Skeletal muscle tissue (tissue), 4 donors: ENCODE data around the gene FOXI1. TPM values are rescaled to one million over a fixed set of nuclear protein-coding genes. Genes with fewer than 3 reads are reported as not detected.

ENCODE experiments used
- H3K27ac ChIP-seq: one replicate; pipeline ENCODE4 v1.7.0; 2013; ENCODE audit warnings: mild to moderate bottlenecking, low read depth, low read length, inconsistent platforms
- H3K27me3 ChIP-seq, 3 donors: one replicate each; pipeline ENCODE4 v1.7.0; 2013; ENCODE audit warnings: low read length in 3 of 3; ENCODE audit not compliant: control insufficient read depth in 3 of 3, insufficient read depth in 3 of 3
- H3K36me3 ChIP-seq, 3 donors: one replicate each; pipeline ENCODE4 v1.7.0; 2013; ENCODE audit warnings: low read length in 3 of 3; ENCODE audit not compliant: control insufficient read depth in 3 of 3, insufficient read depth in 3 of 3
- H3K4me1 ChIP-seq, 3 donors: one replicate each; pipeline ENCODE4 v1.7.0; 2013; ENCODE audit warnings: low read length in 3 of 3, mild to moderate bottlenecking in 3 of 3; ENCODE audit not compliant: control insufficient read depth in 3 of 3, insufficient read depth in 3 of 3
- H3K4me3 ChIP-seq, 3 donors: one replicate each; pipeline ENCODE4 v1.7.0; 2013; ENCODE audit warnings: low read length in 3 of 3
- H3K9ac ChIP-seq, 3 donors: one replicate each; pipeline ENCODE4 v1.7.0; 2013; ENCODE audit warnings: low read length in 3 of 3, mild to moderate bottlenecking in 3 of 3, moderate library complexity in 2 of 3, low read depth in 1 of 3
- H3K9me3 ChIP-seq, 3 donors: one replicate each; pipeline ENCODE4 v1.7.0; 2013; ENCODE audit warnings: low read length in 3 of 3; ENCODE audit not compliant: control insufficient read depth in 3 of 3
- total RNA-seq: library from RNA; depleted of rRNA; stranded (reverse); fragments of >200 nt; gene quantifications from one replicate; pipeline ENCODE4 v1.2.3, GENCODE V29; 2014
- donor health status: Osteomylitis.

The FOXI1 gene
- total RNA-seq, 1 donor from 2014 or later, result not detected

- no peaks in the 10 kb centered on the region for H3K36me3 ChIP-seq
- no peak overlapping the region for H3K4me3 ChIP-seq
These were observed 30.0 kb upstream of the FOXI1 start for GRCh38 chr5:170075696-170076095.

GRCh38 chr5:170076211-170076610 lies 29.5 kb upstream of the FOXI1 start:
- Histone ChIP-seq H3K36me3 (no peaks in the 10 kb centered on the region), H3K27me3 (peaks cover 0 to 15% (median 3%) of the 10 kb centered on the region in 3 donors), H3K4me1 (no peaks in the 10 kb centered on the region), H3K9me3 (no peaks in the 10 kb centered on the region), H3K9ac (no peak overlapping the region), H3K27ac (no peak overlapping the region), H3K4me3 (no peak overlapping the region)

More at GRCh38 chr5:170075696-170076095, 30.0 kb upstream of the FOXI1 start:
- H3K27me3 ChIP-seq, result peaks cover 0 to 17% (median 3%) of the 10 kb centered on the region in 3 donors
- no peak overlapping the region for H3K9ac ChIP-seq
- H3K4me1 ChIP-seq, result no peaks in the 10 kb centered on the region
- H3K9me3 ChIP-seq, result no peaks in the 10 kb centered on the region
- H3K27ac ChIP-seq, result no peak overlapping the region

- Histone ChIP-seq H3K9ac (no peak overlapping the region), H3K27me3 (peaks cover 0 to 15% (median 3%) of the 10 kb centered on the region in 3 donors), H3K4me3 (no peak overlapping the region), H3K27ac (no peak overlapping the region), H3K4me1 (no peaks in the 10 kb centered on the region), H3K36me3 (no peaks in the 10 kb centered on the region), H3K9me3 (no peaks in the 10 kb centered on the region)
These were observed 29.0 kb upstream of the FOXI1 start for GRCh38 chr5:170076739-170077138.

GRCh38 chr5:170077526-170077925 lies 28.2 kb upstream of the FOXI1 start:
- Histone ChIP-seq H3K4me1 (no peaks in the 10 kb centered on the region), H3K27ac (no peak overlapping the region), H3K36me3 (no peaks in the 10 kb centered on the region), H3K9ac (no peak overlapping the region), H3K9me3 (no peaks in the 10 kb centered on the region), H3K27me3 (peaks cover 0 to 15% (median 3%) of the 10 kb centered on the region in 3 donors), H3K4me3 (no peak overlapping the region)

GRCh38 chr5:170078458-170078857 lies 27.2 kb upstream of the FOXI1 start:
- H3K27me3 ChIP-seq, result peaks cover 0 to 15% (median 3%) of the 10 kb centered on the region in 3 donors
- no peak overlapping the region for H3K4me3 ChIP-seq
- H3K27ac ChIP-seq, result no peak overlapping the region
- H3K36me3 ChIP-seq, result no peaks in the 10 kb centered on the region
- H3K9me3 ChIP-seq, result no peaks in the 10 kb centered on the region
- H3K9ac ChIP-seq, result no peak overlapping the region
- no peaks in the 10 kb centered on the region for H3K4me1 ChIP-seq

GRCh38 chr5:170078931-170079330 lies 26.8 kb upstream of the FOXI1 start:
- Histone ChIP-seq H3K4me3 (no peak overlapping the region), H3K9me3 (no peaks in the 10 kb centered on the region), H3K27me3 (peaks cover 0 to 15% (median 3%) of the 10 kb centered on the region in 3 donors), H3K9ac (no peak overlapping the region), H3K27ac (no peak overlapping the region), H3K4me1 (no peaks in the 10 kb centered on the region), H3K36me3 (no peaks in the 10 kb centered on the region)

- Histone ChIP-seq H3K27me3 (peaks cover 0 to 15% (median 3%) of the 10 kb centered on the region in 3 donors), H3K4me3 (no peak overlapping the region), H3K36me3 (no peaks in the 10 kb centered on the region), H3K9me3 (no peaks in the 10 kb centered on the region), H3K27ac (no peak overlapping the region), H3K4me1 (no peaks in the 10 kb centered on the region), H3K9ac (no peak overlapping the region)
These were observed 25.5 kb upstream of the FOXI1 start for GRCh38 chr5:170080217-170080616.

- Histone ChIP-seq H3K4me3 (no peak overlapping the region), H3K4me1 (no peaks in the 10 kb centered on the region), H3K27me3 (peaks cover 0 to 10% (median 3%) of the 10 kb centered on the region in 3 donors), H3K9ac (no peak overlapping the region), H3K9me3 (no peaks in the 10 kb centered on the region), H3K36me3 (no peaks in the 10 kb centered on the region), H3K27ac (no peak overlapping the region)
These were observed 24.8 kb upstream of the FOXI1 start for GRCh38 chr5:170080786-170081445.

- peaks cover 0 to 10% (median 3%) of the 10 kb centered on the region in 3 donors for H3K27me3 ChIP-seq
- H3K4me1 ChIP-seq, result no peaks in the 10 kb centered on the region
- H3K9ac ChIP-seq, result no peak overlapping the region
- H3K4me3 ChIP-seq, result no peak overlapping the region
- no peak overlapping the region for H3K27ac ChIP-seq
- no peaks in the 10 kb centered on the region for H3K36me3 ChIP-seq
- no peaks in the 10 kb centered on the region for H3K9me3 ChIP-seq
These were observed 24.1 kb upstream of the FOXI1 start for GRCh38 chr5:170081616-170082015.

- Histone ChIP-seq H3K4me3 (no peak overlapping the region), H3K36me3 (no peaks in the 10 kb centered on the region), H3K9me3 (no peaks in the 10 kb centered on the region), H3K27me3 (peaks cover 0 to 10% (median 3%) of the 10 kb centered on the region in 3 donors), H3K27ac (no peak overlapping the region), H3K4me1 (no peaks in the 10 kb centered on the region), H3K9ac (no peak overlapping the region)
These were observed 23.0 kb upstream of the FOXI1 start for GRCh38 chr5:170082701-170083100.
